H54 (cell line): ENCODE data around the gene SMARCAD1.

Source experiments
- DNase-seq: peaks from one replicate; pipeline ENCODE4 v3.0.0; 2011; ENCODE audit warnings: low spot score, mixed read lengths; ENCODE audit not compliant: insufficient read length
- FAIRE-seq: peaks from 3 replicates; lab custom pipeline; 2011; peaks lifted over from hg19 to GRCh38; lab: Jason Lieb, UNC
- POLR2A ChIP-seq: IDR thresholded peaks from 2 replicates; pipeline ENCODE4 v1.6.1; 2011; ENCODE audit warnings: low read depth, mild to moderate bottlenecking, low read length

Gene SMARCAD1

DNA sequence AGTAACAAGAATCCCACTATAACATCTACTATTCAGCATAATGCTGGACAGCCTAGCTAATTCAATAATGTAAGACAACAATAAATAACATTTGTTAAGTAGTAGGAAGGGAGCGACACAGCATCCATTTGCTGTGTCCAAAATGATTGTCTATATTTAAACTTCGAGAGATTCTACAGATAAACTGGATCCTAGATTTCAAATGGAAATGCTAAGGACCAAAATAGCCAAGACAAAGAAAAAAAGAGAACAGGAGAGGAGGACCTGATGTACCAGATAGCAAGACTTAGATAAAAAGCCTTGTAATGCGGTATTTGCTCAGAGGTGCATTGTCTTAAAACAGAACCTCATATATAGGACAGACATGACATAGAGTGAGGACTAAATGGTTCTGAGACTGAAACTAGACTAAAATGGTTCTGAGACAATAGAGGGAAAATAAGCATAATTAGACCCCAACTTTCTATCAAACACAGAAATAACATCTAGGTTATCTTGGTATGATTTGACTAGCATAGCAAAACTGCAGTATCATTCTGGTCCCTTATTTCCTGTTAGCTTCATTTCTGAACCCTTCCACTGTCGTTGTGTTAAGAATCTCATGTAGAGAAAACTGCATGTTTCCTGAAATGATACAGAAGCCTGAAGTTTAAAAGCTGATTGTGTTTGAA lies 131.2 kb downstream of the SMARCAD1 start:
- FAIRE-seq (no peak), DNase-seq (no peak)
- TF ChIP-seq POLR2A: no peak

DNA sequence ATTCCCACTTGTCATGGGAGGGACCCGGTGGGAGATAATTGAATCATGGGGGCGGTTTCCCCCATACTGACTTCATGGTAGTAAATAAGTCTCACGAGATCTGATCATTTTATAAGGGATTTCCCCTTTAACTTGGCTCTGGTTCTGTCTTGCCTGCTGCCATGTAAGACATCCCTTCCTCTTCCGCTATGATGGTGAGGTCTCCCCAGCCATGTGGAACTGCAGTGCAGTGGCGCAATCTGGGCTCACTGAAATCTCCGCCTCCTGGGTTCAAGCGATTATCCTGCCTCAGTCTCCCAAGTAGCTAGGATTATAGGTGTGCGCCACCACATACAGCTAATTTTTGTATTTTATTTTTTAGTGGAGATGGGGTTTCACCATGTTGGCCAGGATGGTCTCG lies 132.1 kb downstream of the SMARCAD1 start:
- no peak for TF ChIP-seq POLR2A
- no peak for FAIRE-seq
- DNase-seq: no peak
